PC-9 (cell line): Measurements from ENCODE around the gene GPR157. TPM values are rescaled to one million over a fixed set of nuclear protein-coding genes. Genes with fewer than 3 reads are reported as not detected.

Source experiments
- BruUV-seq: library from RNA; stranded (reverse); fragments of 400-500 nt; replicated peaks from 2 replicates; lab custom pipeline; 2021; lab: Mats Ljungman, UMichigan
- CTCF ChIA-PET: fragments of 300-600 bp; sonication (Branson Sonifier 250); formaldehyde crosslinking; loops from one replicate; lab custom pipeline; 2022; ENCODE audit warnings: antibody characterized with exemption; lab: Charles Lee
- POLR2A ChIA-PET: fragments of 300-600 bp; sonication (Branson Sonifier 250); formaldehyde crosslinking; loops from one replicate; lab custom pipeline; 2022; ENCODE audit warnings: antibody characterized with exemption; ENCODE audit not compliant: unreplicated experiment; lab: Charles Lee
- DNase-seq, 2 experiments: peaks; one replicate each; pipeline versions ENCODE4 v3.0.0 to v3.0.0-alpha.2; 2015 to 2022; ENCODE audit warnings: mixed read lengths in 1 of 2
- H2AFZ ChIP-seq: fragments of 200-600 bp; sonication (generic); 2 replicates; pipeline ENCODE4 v1.8.1; 2017; ENCODE audit warnings: antibody characterized with exemption
- H3F3A ChIP-seq: fragments of 200-600 bp; sonication (generic); 2 replicates; pipeline ENCODE4 v1.8.1; 2017; ENCODE audit warnings: antibody characterized with exemption, mild to moderate bottlenecking, low read depth; ENCODE audit not compliant: insufficient read depth
- H3K27ac ChIP-seq: fragments of 200-600 bp; sonication (generic); 2 replicates; pipeline ENCODE4 v1.6.1; 2016; ENCODE audit warnings: mixed run types
- H3K27me3 ChIP-seq: fragments of 200-600 bp; sonication (generic); 2 replicates; pipeline ENCODE4 v1.6.1; 2016; ENCODE audit warnings: low read depth, mixed run types; ENCODE audit not compliant: insufficient read depth
- H3K36me3 ChIP-seq: fragments of 200-600 bp; sonication (generic); 2 replicates; pipeline ENCODE4 v1.6.1; 2016; ENCODE audit warnings: low read depth, mixed run types
- H3K4me1 ChIP-seq: fragments of 200-600 bp; sonication (generic); replicated peaks from 2 replicates; pipeline ENCODE4 v1.6.1; 2016; ENCODE audit warnings: mixed run types; ENCODE audit not compliant: insufficient read depth
- H3K4me2 ChIP-seq: fragments of 200-600 bp; sonication (generic); 2 replicates; pipeline ENCODE4 v1.6.1; 2017; ENCODE audit warnings: mixed run types
- H3K4me3 ChIP-seq: fragments of 200-600 bp; sonication (generic); 2 replicates; pipeline ENCODE4 v1.6.1; 2016; ENCODE audit warnings: mixed run types
- H3K79me2 ChIP-seq: fragments of 200-600 bp; sonication (generic); 2 replicates; pipeline ENCODE4 v1.6.1; 2017; ENCODE audit warnings: low read depth, mixed run types
- H3K9me2 ChIP-seq: fragments of 200-600 bp; sonication (generic); 2 replicates; pipeline ENCODE4 v1.8.1; 2017; ENCODE audit warnings: mild to moderate bottlenecking; ENCODE audit not compliant: insufficient read depth
- H3K9me3 ChIP-seq: fragments of 200-600 bp; sonication (generic); 2 replicates; pipeline ENCODE4 v1.8.1; 2016; ENCODE audit warnings: low read depth; ENCODE audit not compliant: insufficient read depth
- H4K20me1 ChIP-seq: fragments of 200-600 bp; sonication (generic); 2 replicates; pipeline ENCODE4 v1.8.1; 2017; ENCODE audit not compliant: insufficient read depth
- EZH2 ChIP-seq: fragments of 200-600 bp; sonication (generic); IDR thresholded peaks from 2 replicates; pipeline ENCODE4 v1.8.0; 2017; ENCODE audit warnings: antibody characterized with exemption, low read depth
- intact Hi-C: fragments of 100-400 bp; cut with micrococcal nuclease; formaldehyde crosslinking; loops from one replicate; pipeline ENCODE4 v1.10.0; 2022; ENCODE audit not compliant: unreplicated experiment
- total RNA-seq: library from RNA; stranded (reverse); gene quantifications from 2 replicates; pipeline ENCODE4 v1.2.3, GENCODE V29; 2021
- TF ChIP-seq, protein P1 (sequence below): fragments of 200-600 bp; sonication (generic); conservative IDR thresholded peaks from 2 replicates; pipeline ENCODE4 v1.6.1; 2017; ENCODE audit warnings: mixed run types, antibody characterized with exemption, mild to moderate bottlenecking, moderate library complexity

Gene GPR157
- total RNA-seq, 1 experiment from 2014 or later = 9.0 TPM

DNA sequence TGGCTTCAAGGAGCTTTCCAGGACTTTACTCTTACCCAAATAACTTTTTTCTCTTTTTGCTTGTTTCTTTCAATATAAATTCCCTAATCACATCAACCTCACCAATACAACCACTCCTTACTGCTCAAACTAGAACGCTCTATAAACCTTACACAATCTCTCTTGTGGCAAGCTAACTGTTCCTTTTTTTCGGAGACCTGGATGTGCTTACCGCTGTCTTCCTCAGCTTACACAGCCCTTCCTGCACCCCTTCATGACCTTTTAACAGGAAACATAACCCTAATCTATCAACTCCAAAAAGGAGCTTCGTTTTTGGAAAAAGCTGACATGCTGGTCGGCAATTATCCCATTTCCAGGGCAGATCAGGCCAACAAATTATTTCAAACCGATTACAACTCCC, 35.3 kb downstream of the GPR157 start:
- H3F3A ChIP-seq = no peaks in the 10 kb centered on the region
- H3K27ac ChIP-seq = no peak overlapping the region
- 0 out of 2 replicates have a peak, but pooled peaks cover 7% of the 10 kb centered on the region for H3K27me3 ChIP-seq
- ChIA-PET CTCF (no interaction called here), POLR2A (no interaction called here)
- H3K9me3 ChIP-seq = no peaks in the 10 kb centered on the region
- H3K4me3 ChIP-seq = no peak overlapping the region
- DNase-seq = no peak
- H3K4me1 ChIP-seq = no peaks in the 10 kb centered on the region
- H3K79me2 ChIP-seq = no peaks in the 10 kb centered on the region
- H3K4me2 ChIP-seq = no peak overlapping the region
- intact Hi-C loops = no loop called here
- no peaks in the 10 kb centered on the region for H3K36me3 ChIP-seq
- H4K20me1 ChIP-seq = no peaks in the 10 kb centered on the region
- TF ChIP-seq, protein P1, sequence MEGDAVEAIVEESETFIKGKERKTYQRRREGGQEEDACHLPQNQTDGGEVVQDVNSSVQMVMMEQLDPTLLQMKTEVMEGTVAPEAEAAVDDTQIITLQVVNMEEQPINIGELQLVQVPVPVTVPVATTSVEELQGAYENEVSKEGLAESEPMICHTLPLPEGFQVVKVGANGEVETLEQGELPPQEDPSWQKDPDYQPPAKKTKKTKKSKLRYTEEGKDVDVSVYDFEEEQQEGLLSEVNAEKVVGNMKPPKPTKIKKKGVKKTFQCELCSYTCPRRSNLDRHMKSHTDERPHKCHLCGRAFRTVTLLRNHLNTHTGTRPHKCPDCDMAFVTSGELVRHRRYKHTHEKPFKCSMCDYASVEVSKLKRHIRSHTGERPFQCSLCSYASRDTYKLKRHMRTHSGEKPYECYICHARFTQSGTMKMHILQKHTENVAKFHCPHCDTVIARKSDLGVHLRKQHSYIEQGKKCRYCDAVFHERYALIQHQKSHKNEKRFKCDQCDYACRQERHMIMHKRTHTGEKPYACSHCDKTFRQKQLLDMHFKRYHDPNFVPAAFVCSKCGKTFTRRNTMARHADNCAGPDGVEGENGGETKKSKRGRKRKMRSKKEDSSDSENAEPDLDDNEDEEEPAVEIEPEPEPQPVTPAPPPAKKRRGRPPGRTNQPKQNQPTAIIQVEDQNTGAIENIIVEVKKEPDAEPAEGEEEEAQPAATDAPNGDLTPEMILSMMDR = no peak
- no peak for TF ChIP-seq EZH2
- no TSS peak for BruUV-seq
- no peak overlapping the region for H2AFZ ChIP-seq
- H3K9me2 ChIP-seq = no peaks in the 10 kb centered on the region

DNA sequence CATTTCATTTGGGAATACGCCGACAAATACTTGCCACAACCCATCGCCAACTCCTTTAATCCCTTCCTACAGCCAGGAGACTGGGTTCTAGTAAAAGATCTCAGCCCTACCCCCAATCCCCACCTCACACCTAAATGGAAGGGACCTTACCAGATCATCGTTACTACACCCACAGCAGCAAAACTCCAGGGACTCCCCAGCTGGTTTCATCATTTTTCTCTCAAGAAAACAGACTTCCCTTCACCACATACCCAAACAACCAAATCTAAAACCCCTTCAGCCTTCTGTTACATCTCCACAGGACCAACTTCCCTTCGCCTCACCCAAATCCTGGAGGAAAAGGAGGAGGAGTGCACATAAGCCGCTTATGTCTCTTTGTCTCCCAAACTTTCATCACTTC, 35.8 kb downstream of the GPR157 start:
- Histone ChIP-seq H3K4me3 (no peak overlapping the region), H3F3A (no peaks in the 10 kb centered on the region), H2AFZ (no peak overlapping the region), H3K27ac (no peak overlapping the region), H3K79me2 (no peaks in the 10 kb centered on the region), H3K4me1 (no peaks in the 10 kb centered on the region), H3K27me3 (0 out of 2 replicates have a peak, but pooled peaks cover 7% of the 10 kb centered on the region), H3K4me2 (no peak overlapping the region), H4K20me1 (no peaks in the 10 kb centered on the region), H3K9me2 (no peaks in the 10 kb centered on the region), H3K9me3 (no peaks in the 10 kb centered on the region), H3K36me3 (no peaks in the 10 kb centered on the region)
- intact Hi-C loops = no loop called here
- no peak for TF ChIP-seq EZH2
- TF ChIP-seq, protein P1 = no peak
- no peak for DNase-seq
- CTCF ChIA-PET = no interaction called here
- no TSS peak for BruUV-seq
- POLR2A ChIA-PET = no interaction called here

DNA sequence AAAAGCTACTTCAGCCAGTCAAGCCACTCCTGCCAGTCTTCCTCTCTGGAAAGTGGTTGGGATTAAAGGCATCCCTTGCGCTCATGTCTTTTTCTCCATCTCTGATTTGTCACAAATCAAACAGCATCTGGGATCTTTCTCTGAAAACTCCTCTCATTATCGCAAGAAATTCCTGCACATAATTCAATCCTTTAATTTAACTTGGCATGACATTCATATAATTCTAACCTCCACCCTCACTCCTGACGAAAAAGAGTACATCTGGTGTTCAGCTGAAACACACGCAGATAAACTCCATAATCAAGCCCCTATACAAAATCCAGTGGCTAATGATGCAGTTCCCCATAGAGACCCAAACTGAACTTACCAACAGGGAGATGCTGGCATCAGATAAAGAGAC, 40.1 kb downstream of the GPR157 start:
- no peak for TF ChIP-seq EZH2
- TF ChIP-seq, protein P1 = no peak
- no TSS peak for BruUV-seq

More for the DNA sequence above, 40.1 kb downstream of the GPR157 start:
- no peak overlapping the region for H3K27ac ChIP-seq
- no peak overlapping the region for H3K4me3 ChIP-seq
- H3K27me3 ChIP-seq = 0 out of 2 replicates have a peak, but pooled peaks cover 7% of the 10 kb centered on the region
- no peak for DNase-seq
- no peaks in the 10 kb centered on the region for H3F3A ChIP-seq
- no peaks in the 10 kb centered on the region for H4K20me1 ChIP-seq
- H3K36me3 ChIP-seq = no peaks in the 10 kb centered on the region
- H3K9me2 ChIP-seq = no peaks in the 10 kb centered on the region
- H3K79me2 ChIP-seq = no peaks in the 10 kb centered on the region
- H3K4me1 ChIP-seq = peaks cover 9% of the 10 kb centered on the region; the same call in 1 of the 2 replicates
- intact Hi-C loops = no loop called here
- ChIA-PET POLR2A (interaction anchor here (0.6 kb wide), 1 partner anchor 281 kb away, joined by 4 read pairs; no protein-coding TSS in a partner anchor), CTCF (no interaction called here)
- H3K9me3 ChIP-seq = 0 out of 2 replicates have a peak, but pooled peaks cover 3% of the 10 kb centered on the region
- H2AFZ ChIP-seq = no peak overlapping the region
- no peak overlapping the region for H3K4me2 ChIP-seq
